ENCODE data around the gene COL10A1.
"Not testable (repeated sequence)": the region's sequence is repeated elsewhere in the genome, so short reads cannot be mapped to it uniquely, and the experiment has no call there.

- not testable (repeated sequence) for TF ChIP-seq CTCF (IDR thresholded peaks at IDR 0.05; ENCODE audit: extremely low read depth in 1 of 2, insufficient read depth in 1 of 2, low read depth in 1 of 2, low read length in 2 of 2); POLR2AphosphoS5 (IDR thresholded peaks at IDR 0.05; ENCODE audit: insufficient read depth, low read depth, low read length); POLR2A (IDR thresholded peaks at IDR 0.05; ENCODE audit: low read depth, low read length); MAX (IDR thresholded peaks at IDR 0.05; ENCODE audit: insufficient read depth, insufficient read length); EZH2 (IDR thresholded peaks at IDR 0.05; ENCODE audit: borderline replicate concordance, low read depth, low read length, severe bottlenecking); FOS (IDR thresholded peaks at IDR 0.05; ENCODE audit: borderline replicate concordance, insufficient read depth, low read length); MYC (IDR thresholded peaks at IDR 0.05; ENCODE audit: low read depth, low read length)
Measured at GRCh38 chr6:116096048-116096759, 29.7 kb downstream of the COL10A1 start.

Data from endothelial cell of umbilical vein (primary cell).